Endothelial cell of umbilical vein (primary cell): Measurements from ENCODE around the gene MORC2. TPM values are rescaled to one million over a fixed set of nuclear protein-coding genes. Genes with fewer than 3 reads are reported as not detected.

Experiments used
- BruUV-seq: library from RNA; stranded (reverse); fragments of 400-500 nt; replicated peaks from 2 replicates; lab custom pipeline; 2021; lab: Mats Ljungman, UMichigan
- CTCF ChIA-PET: fragments of 300-600, 350-600 bp; sonication (Branson Sonifier 250); formaldehyde crosslinking; loops from one replicate; lab custom pipeline; 2021; ENCODE audit warnings: antibody characterized with exemption, inconsistent platforms; lab: Charles Lee
- POLR2A ChIA-PET: fragments of 300-600, 350-600 bp; sonication (Branson Sonifier 250); formaldehyde crosslinking; loops from one replicate; lab custom pipeline; 2021; ENCODE audit warnings: antibody characterized with exemption, inconsistent platforms; lab: Charles Lee
- DNase-seq: peaks from one replicate; pipeline ENCODE4 v3.0.0-alpha.2; 2011; ENCODE audit warnings: low read depth, low spot score
- FAIRE-seq: peaks from 2 replicates; lab custom pipeline; 2011; peaks lifted over from hg19 to GRCh38; lab: Jason Lieb, UNC
- H2AFZ ChIP-seq: 2 replicates; pipeline ENCODE4 v1.6.0; 2012; ENCODE audit warnings: low read depth, low read length, control low read depth, inconsistent platforms
- H3K27ac ChIP-seq: 2 replicates; pipeline ENCODE4 v1.5.1; 2011; ENCODE audit warnings: low read depth, mild to moderate bottlenecking, control low read depth, low read length, moderate library complexity; ENCODE audit not compliant: insufficient read depth
- H3K27me3 ChIP-seq, 2 experiments: 2 replicates each; pipeline versions ENCODE4 v1.6.0 to v1.6.1; 2011; ENCODE audit warnings: low read length in 2 of 2, mixed read lengths in 1 of 2; ENCODE audit not compliant: control insufficient read depth in 2 of 2, insufficient read depth in 2 of 2
- H3K36me3 ChIP-seq, 2 experiments: 2 replicates in 1 of 2; 3 replicates in 1 of 2; pipeline ENCODE4 v1.5.1; 2011; ENCODE audit warnings: low read length in 2 of 2, mild to moderate bottlenecking in 1 of 2, moderate library complexity in 1 of 2; ENCODE audit not compliant: control insufficient read depth in 2 of 2, insufficient read depth in 2 of 2; ENCODE audit errors: extremely low read depth in 1 of 2
- H3K4me1 ChIP-seq: 3 replicates; pipeline ENCODE4 v1.5.1; 2011; ENCODE audit warnings: mild to moderate bottlenecking, low read length; ENCODE audit not compliant: control insufficient read depth, insufficient read depth; ENCODE audit errors: extremely low read depth
- H3K4me2 ChIP-seq: 2 replicates; pipeline ENCODE4 v1.6.1; 2011; ENCODE audit warnings: low read length, control low read depth, mixed read lengths; ENCODE audit not compliant: insufficient read depth
- H3K4me3 ChIP-seq, 3 experiments: fragments of 200-600 bp in 1 of 3; sonication (generic), shearing (Covaris generic) in 1 of 3; replicated peaks in 1 of 3; 2 replicates each; pipeline ENCODE4 v1.5.1; 2011 to 2016; ENCODE audit warnings: control low read depth in 3 of 3, low read length in 3 of 3, mild to moderate bottlenecking in 2 of 3, inconsistent platforms in 1 of 3, low read depth in 1 of 3, moderate library complexity in 1 of 3; ENCODE audit not compliant: insufficient read depth in 1 of 3
- H3K79me2 ChIP-seq: 2 replicates; pipeline ENCODE4 v1.6.0; 2012; ENCODE audit warnings: low read length, inconsistent platforms; ENCODE audit not compliant: control insufficient read depth, insufficient read depth
- H3K9ac ChIP-seq: replicated peaks from 2 replicates; pipeline ENCODE3; 2011; ENCODE audit warnings: low read length, control low read depth; ENCODE audit not compliant: insufficient read depth; ENCODE audit errors: extremely low read depth
- H3K9me1 ChIP-seq: replicated peaks from 3 replicates; pipeline ENCODE4 v1.6.0; 2011; ENCODE audit warnings: mild to moderate bottlenecking, low read length; ENCODE audit not compliant: control insufficient read depth, insufficient read depth; ENCODE audit errors: extremely low read depth
- H3K9me3 ChIP-seq: replicated peaks from 2 replicates; pipeline ENCODE4 v1.5.1; 2012; ENCODE audit warnings: low read length, inconsistent platforms; ENCODE audit not compliant: control insufficient read depth, insufficient read depth
- H4K20me1 ChIP-seq: replicated peaks from 2 replicates; pipeline ENCODE3; 2011; ENCODE audit warnings: mild to moderate bottlenecking, low read length; ENCODE audit not compliant: control insufficient read depth, insufficient read depth; ENCODE audit errors: extremely low read depth
- CTCF ChIP-seq, 2 donors: IDR thresholded peaks; 1 replicate in 1 of 2; 2 replicates in 1 of 2; pipeline ENCODE4 v1.5.1; 2011; ENCODE audit warnings: low read length in 2 of 2, mild to moderate bottlenecking in 2 of 2, moderate library complexity in 2 of 2, control low read depth in 1 of 2, inconsistent platforms in 1 of 2, low read depth in 1 of 2; ENCODE audit not compliant: insufficient read depth in 1 of 2; ENCODE audit errors: extremely low read depth in 1 of 2
- EZH2 ChIP-seq: IDR thresholded peaks from 2 replicates; pipeline ENCODE4 v1.6.1; 2012; ENCODE audit warnings: borderline replicate concordance, low read depth, mild to moderate bottlenecking, moderate library complexity, low read length, inconsistent platforms; ENCODE audit not compliant: severe bottlenecking
- FOS ChIP-seq: IDR thresholded peaks from 2 replicates; pipeline ENCODE4 v1.6.1; 2011; ENCODE audit warnings: mild to moderate bottlenecking, low read length, moderate library complexity, borderline replicate concordance; ENCODE audit not compliant: insufficient read depth
- GATA2 ChIP-seq: IDR thresholded peaks from 2 replicates; pipeline ENCODE4 v1.7.0; 2011; ENCODE audit warnings: low read depth, mild to moderate bottlenecking, moderate library complexity, mixed read lengths, low read length; ENCODE audit not compliant: insufficient read length, insufficient read depth
- JUN ChIP-seq: IDR thresholded peaks from 2 replicates; pipeline ENCODE4 v1.6.1; 2011; ENCODE audit warnings: borderline replicate concordance, low read depth; ENCODE audit not compliant: insufficient read length, insufficient read depth
- MAX ChIP-seq: IDR thresholded peaks from 2 replicates; pipeline ENCODE4 v1.6.1; 2011; ENCODE audit not compliant: insufficient read depth, insufficient read length
- MYC ChIP-seq: IDR thresholded peaks from one replicate; pipeline ENCODE4 v1.6.1; 2011; ENCODE audit warnings: mild to moderate bottlenecking, low read depth, low read length
- POLR2A ChIP-seq: IDR thresholded peaks from 2 replicates; pipeline ENCODE4 v1.6.1; 2012; ENCODE audit warnings: low read depth, mild to moderate bottlenecking, control low read depth, low read length
- POLR2AphosphoS5 ChIP-seq: IDR thresholded peaks from 2 replicates; pipeline ENCODE4 v1.6.1; 2012; ENCODE audit warnings: low read depth, mild to moderate bottlenecking, control low read depth, low read length, moderate library complexity; ENCODE audit not compliant: insufficient read depth
- dilution Hi-C: fragments of 300-500 bp; cut with MboI; formaldehyde crosslinking; loops from one replicate; pipeline ENCODE4 v1.15.0; 2019; ENCODE audit warnings: low sequenced_read_pairs; ENCODE audit not compliant: extremely low pct_ligation_motif_present
- intact Hi-C: fragments of 100-400 bp; cut with micrococcal nuclease; formaldehyde crosslinking; loops from one replicate; pipeline ENCODE4 v1.10.0; 2022
- polyA plus RNA-seq, 4 experiments: library from polyadenylated mRNA; depleted of rRNA in 3 of 4; stranded (reverse) in 3 of 4; unstranded in 1 of 4; fragments of >200 nt; gene quantifications; 2 replicates each; pipeline versions ENCODE4 v1.2.1 to v1.2.3, GENCODE V29; 2011 to 2012; ENCODE audit warnings: missing spikeins in 1 of 4
- total RNA-seq: library from RNA; stranded (reverse); gene quantifications from 2 replicates; pipeline ENCODE4 v1.2.3, GENCODE V29; 2021

MORC2 gene
- total and polyA plus RNA-seq, 2 donors (not counting 3 experiments of a cell fraction or from before 2014, with no cell fraction given): 11.6 to 34.7 TPM

GRCh38 chr22:30943368-30943767 is 25.2 kb downstream of the MORC2 start:
- CTCF ChIA-PET: no interaction called here
- no peaks in the 10 kb centered on the region for H3K9me3 ChIP-seq
- no peak overlapping the region for H3K4me3 ChIP-seq
- dilution Hi-C loops: no loop called here
- H3K9ac ChIP-seq: no peak overlapping the region
- H3K27ac ChIP-seq: no peak overlapping the region
- DNase-seq (no peak), FAIRE-seq (no peak)
- H3K79me2 ChIP-seq: no peaks in the 10 kb centered on the region
- H4K20me1 ChIP-seq: no peaks in the 10 kb centered on the region
- H3K4me2 ChIP-seq: no peak overlapping the region
- intact Hi-C loops: no loop called here
- H3K27me3 ChIP-seq: no peaks in the 10 kb centered on the region
- peaks cover 17 to 58% of the 10 kb centered on the region in 2 experiments for H3K36me3 ChIP-seq
- H3K9me1 ChIP-seq: no peaks in the 10 kb centered on the region
- H2AFZ ChIP-seq: no peak overlapping the region
- POLR2A ChIA-PET: no interaction called here
- H3K4me1 ChIP-seq: no peaks in the 10 kb centered on the region
- BruUV-seq: no TSS peak
- TF ChIP-seq MAX (no peak), JUN (no peak), GATA2 (no peak), POLR2A (no peak), CTCF (IDR thresholded peaks at IDR 0.05; ENCODE audit: extremely low read depth in 1 of 2, insufficient read depth in 1 of 2, low read depth in 1 of 2, low read length in 2 of 2) (no peak), POLR2AphosphoS5 (no peak), MYC (no peak), FOS (no peak), EZH2 (no peak)
